ENCODE data around the gene NID2. TPM values are rescaled to one million over a fixed set of nuclear protein-coding genes. Genes with fewer than 3 reads are reported as not detected.

Gene NID2, protein sequence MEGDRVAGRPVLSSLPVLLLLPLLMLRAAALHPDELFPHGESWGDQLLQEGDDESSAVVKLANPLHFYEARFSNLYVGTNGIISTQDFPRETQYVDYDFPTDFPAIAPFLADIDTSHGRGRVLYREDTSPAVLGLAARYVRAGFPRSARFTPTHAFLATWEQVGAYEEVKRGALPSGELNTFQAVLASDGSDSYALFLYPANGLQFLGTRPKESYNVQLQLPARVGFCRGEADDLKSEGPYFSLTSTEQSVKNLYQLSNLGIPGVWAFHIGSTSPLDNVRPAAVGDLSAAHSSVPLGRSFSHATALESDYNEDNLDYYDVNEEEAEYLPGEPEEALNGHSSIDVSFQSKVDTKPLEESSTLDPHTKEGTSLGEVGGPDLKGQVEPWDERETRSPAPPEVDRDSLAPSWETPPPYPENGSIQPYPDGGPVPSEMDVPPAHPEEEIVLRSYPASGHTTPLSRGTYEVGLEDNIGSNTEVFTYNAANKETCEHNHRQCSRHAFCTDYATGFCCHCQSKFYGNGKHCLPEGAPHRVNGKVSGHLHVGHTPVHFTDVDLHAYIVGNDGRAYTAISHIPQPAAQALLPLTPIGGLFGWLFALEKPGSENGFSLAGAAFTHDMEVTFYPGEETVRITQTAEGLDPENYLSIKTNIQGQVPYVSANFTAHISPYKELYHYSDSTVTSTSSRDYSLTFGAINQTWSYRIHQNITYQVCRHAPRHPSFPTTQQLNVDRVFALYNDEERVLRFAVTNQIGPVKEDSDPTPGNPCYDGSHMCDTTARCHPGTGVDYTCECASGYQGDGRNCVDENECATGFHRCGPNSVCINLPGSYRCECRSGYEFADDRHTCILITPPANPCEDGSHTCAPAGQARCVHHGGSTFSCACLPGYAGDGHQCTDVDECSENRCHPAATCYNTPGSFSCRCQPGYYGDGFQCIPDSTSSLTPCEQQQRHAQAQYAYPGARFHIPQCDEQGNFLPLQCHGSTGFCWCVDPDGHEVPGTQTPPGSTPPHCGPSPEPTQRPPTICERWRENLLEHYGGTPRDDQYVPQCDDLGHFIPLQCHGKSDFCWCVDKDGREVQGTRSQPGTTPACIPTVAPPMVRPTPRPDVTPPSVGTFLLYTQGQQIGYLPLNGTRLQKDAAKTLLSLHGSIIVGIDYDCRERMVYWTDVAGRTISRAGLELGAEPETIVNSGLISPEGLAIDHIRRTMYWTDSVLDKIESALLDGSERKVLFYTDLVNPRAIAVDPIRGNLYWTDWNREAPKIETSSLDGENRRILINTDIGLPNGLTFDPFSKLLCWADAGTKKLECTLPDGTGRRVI (N-terminal part only)
- not detected in 2 replicates for total RNA-seq (2013; cell fraction: nucleolus; rRNA removed)
- total RNA-seq (2014; rRNA removed): not detected in 2 replicates
- total RNA-seq (2014; rRNA removed; fragmentation: Illumina TruSeq; extraction: Trizol): not detected in 2 replicates
- 0.23 and 0.27 TPM in 2 replicates for total RNA-seq (2021)
- polyA plus RNA-seq (2011; ENCODE audit: low read depth): not detected
- polyA plus RNA-seq (2011; rRNA removed): 0.46 and 0.49 TPM in 2 replicates
- polyA plus RNA-seq (2011; cell fraction: cytosol; rRNA removed): 0.25 and 0.43 TPM in 2 replicates
- polyA plus RNA-seq (2011; cell fraction: nucleus; rRNA removed): 2.1 and 2.5 TPM in 2 replicates
- polyA plus RNA-seq (2012): 0.15 TPM in 1 of 2 replicates, not detected in the other
- polyA plus RNA-seq (2014; fragmentation: Illumina TruSeq; extraction: Trizol): not detected in 2 replicates
- under 1 TPM; 0.11 to 0.16 TPM for polyA plus RNA-seq (2014; fragmentation: Nextera tagmentation; extraction: Ambion mirVana)
- polyA plus RNA-seq (2014; rRNA removed): 0.04 TPM in 1 of 2 replicates, not detected in the other
- under 1 TPM; 0.40 to 0.43 TPM for polyA plus RNA-seq (2016; fragmentation: Nextera tagmentation; extraction: Ambion mirVana)
- 1.4 and 1.5 TPM in 2 replicates for polyA minus RNA-seq (2011; rRNA and poly(A)+ RNA removed)
- polyA minus RNA-seq (2011; cell fraction: cytosol; rRNA and poly(A)+ RNA removed): not detected in 2 replicates
- polyA minus RNA-seq (2011; cell fraction: nucleus; rRNA and poly(A)+ RNA removed): 0.85 and 1.6 TPM in 2 replicates
- percentile 3 among the genes with signal in this experiment for Bru-seq, nascent RNA
- BruChase-seq, experiment 1, labeled RNA remaining after a 6-hour chase: percentile 6 among the genes with signal in this experiment
- BruChase-seq, experiment 2, labeled RNA remaining after a 2-hour chase: percentile 1 among the genes with signal in this experiment
- long read RNA-seq, experiment 1: 0 reads
- long read RNA-seq, experiment 2: 0 reads

DNA sequence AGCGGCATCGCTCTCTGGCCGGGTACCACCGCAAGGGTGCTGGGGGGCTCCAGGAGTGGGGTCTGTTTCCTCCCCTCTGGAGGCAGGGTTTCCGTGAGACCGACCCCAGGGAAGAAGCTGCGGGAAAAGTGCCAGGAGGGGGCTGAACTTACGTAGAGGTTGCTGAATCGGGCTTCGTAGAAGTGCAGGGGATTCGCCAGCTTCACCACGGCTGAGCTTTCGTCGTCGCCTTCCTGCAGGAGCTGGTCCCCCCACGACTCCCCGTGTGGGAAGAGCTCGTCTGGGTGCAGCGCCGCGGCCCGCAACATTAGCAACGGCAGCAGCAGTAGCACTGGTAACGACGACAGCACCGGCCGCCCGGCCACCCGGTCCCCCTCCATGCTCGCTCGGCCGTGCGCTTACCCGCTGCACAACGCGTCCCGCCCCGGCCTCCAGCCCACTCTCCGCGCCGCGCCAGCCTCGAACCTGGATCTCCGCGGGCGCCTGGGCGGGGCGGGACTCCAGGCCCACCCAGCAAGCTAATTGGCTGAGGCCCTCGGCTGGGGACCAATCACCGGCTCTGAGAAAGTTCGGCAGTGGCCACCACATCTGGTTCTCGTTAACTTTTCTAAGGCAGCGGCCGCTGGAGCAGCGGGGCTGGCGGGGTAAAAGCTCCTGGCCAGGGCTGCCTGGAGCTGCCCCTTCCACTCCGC lies at the start of gene NID2:
TSS of gene NID2 (minus strand) at position 445 of the 692 bp plus-strand sequence. CDS start at position 380, 65 bp downstream.
- FAIRE-seq (no peak), ATAC-seq (peak; percentile 49), DNase-seq (ENCODE audit: low read depth, low spot score) (no peak)
- no TSS peak for BruUV-seq (replicated peaks)
- Histone ChIP-seq H3K27ac (ENCODE audit: control insufficient read depth, insufficient read depth) (no peak within 1 kb of the TSS), H2AFZ (ENCODE audit: control insufficient read depth, low read depth, low read length) (no peak within 1 kb of the TSS), H4K20me1 (ENCODE audit: control insufficient read depth, insufficient read depth) (no peaks in the 10 kb centered on the region), H3K79me2 (ENCODE audit: control insufficient read depth, insufficient read depth, low read length) (no peaks in the 10 kb centered on the region), H3K9me3 (replicated peaks; ENCODE audit: control insufficient read depth, insufficient read depth, low read length) (no peaks in the 10 kb centered on the region), H3K27me3 (replicated peaks in 1 of 2; ENCODE audit: control insufficient read depth in 2 of 2, insufficient read depth in 2 of 2, low read length in 1 of 2) (peaks cover 13 to 16% of the 10 kb centered on the region in 2 experiments), H3K36me3 (ENCODE audit: control insufficient read depth in 2 of 2, insufficient read depth in 2 of 2, low read length in 1 of 2) (no peaks in the 10 kb centered on the region), H3K4me2 (ENCODE audit: control insufficient read depth, insufficient read depth) (peak within 1 kb of the TSS; percentile 34; the same call in 1 of the 2 replicates), H3K4me1 (ENCODE audit: control insufficient read depth, insufficient read depth, low read length) (no peaks in the 10 kb centered on the region), H3K4me3 (no peak within 1 kb of the TSS), H3K9ac (ENCODE audit: control insufficient read depth, insufficient read depth, low read length) (no peak within 1 kb of the TSS)
- ChIA-PET RAD21 (ENCODE audit: unreplicated experiment) (no interaction called here), SMC1A (ENCODE audit: uncharacterized antibody, unreplicated experiment) (interaction anchor here (1.0 kb wide), 1 partner anchor 34 kb away, joined by 3 read pairs; no protein-coding TSS in a partner anchor), POLR2A (no interaction called here), CTCF (no interaction called here)
- WGBS (ENCODE audit: insufficient coverage, insufficient replicate concordance, low lambda C conversion rate, missing lambda C conversion rate): 17% methylated on average over 48 of the region's 57 CpGs
- in situ Hi-C loops (cut with MboI) (no loop called here), intact Hi-C loops (cut with micrococcal nuclease; ENCODE audit: unreplicated experiment) (no loop called here)
- TF ChIP-seq NFYB (IDR thresholded peaks at IDR 0.05; ENCODE audit: insufficient read depth, low read depth, low read length) (0 out of 2 replicates have a peak, but pooled peaks have one; percentile 47), CEBPB (IDR thresholded peaks at IDR 0.05; ENCODE audit: borderline replicate concordance in 1 of 2, low read depth in 2 of 2, low read length in 2 of 2) (no peak), CREM (IDR thresholded peaks at IDR 0.05; ENCODE audit: low read depth) (no peak), PAX5 (IDR thresholded peaks at IDR 0.05; ENCODE audit: borderline replicate concordance, low read depth, low read length) (no peak), SUZ12 (IDR thresholded peaks at IDR 0.05; ENCODE audit: unreplicated experiment) (peak; percentile 45), TCF7 (IDR thresholded peaks at IDR 0.05; ENCODE audit: borderline replicate concordance) (no peak), BACH1 (IDR thresholded peaks at IDR 0.05; ENCODE audit: borderline replicate concordance) (no peak), MYB (IDR thresholded peaks at IDR 0.05; ENCODE audit: borderline replicate concordance, low read depth, low read length) (no peak)
- TF ChIP-seq, protein P1, sequence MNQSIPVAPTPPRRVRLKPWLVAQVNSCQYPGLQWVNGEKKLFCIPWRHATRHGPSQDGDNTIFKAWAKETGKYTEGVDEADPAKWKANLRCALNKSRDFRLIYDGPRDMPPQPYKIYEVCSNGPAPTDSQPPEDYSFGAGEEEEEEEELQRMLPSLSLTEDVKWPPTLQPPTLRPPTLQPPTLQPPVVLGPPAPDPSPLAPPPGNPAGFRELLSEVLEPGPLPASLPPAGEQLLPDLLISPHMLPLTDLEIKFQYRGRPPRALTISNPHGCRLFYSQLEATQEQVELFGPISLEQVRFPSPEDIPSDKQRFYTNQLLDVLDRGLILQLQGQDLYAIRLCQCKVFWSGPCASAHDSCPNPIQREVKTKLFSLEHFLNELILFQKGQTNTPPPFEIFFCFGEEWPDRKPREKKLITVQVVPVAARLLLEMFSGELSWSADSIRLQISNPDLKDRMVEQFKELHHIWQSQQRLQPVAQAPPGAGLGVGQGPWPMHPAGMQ (IDR thresholded peaks at IDR 0.05; ENCODE audit: borderline replicate concordance): no peak
- TF ChIP-seq, protein P2, sequence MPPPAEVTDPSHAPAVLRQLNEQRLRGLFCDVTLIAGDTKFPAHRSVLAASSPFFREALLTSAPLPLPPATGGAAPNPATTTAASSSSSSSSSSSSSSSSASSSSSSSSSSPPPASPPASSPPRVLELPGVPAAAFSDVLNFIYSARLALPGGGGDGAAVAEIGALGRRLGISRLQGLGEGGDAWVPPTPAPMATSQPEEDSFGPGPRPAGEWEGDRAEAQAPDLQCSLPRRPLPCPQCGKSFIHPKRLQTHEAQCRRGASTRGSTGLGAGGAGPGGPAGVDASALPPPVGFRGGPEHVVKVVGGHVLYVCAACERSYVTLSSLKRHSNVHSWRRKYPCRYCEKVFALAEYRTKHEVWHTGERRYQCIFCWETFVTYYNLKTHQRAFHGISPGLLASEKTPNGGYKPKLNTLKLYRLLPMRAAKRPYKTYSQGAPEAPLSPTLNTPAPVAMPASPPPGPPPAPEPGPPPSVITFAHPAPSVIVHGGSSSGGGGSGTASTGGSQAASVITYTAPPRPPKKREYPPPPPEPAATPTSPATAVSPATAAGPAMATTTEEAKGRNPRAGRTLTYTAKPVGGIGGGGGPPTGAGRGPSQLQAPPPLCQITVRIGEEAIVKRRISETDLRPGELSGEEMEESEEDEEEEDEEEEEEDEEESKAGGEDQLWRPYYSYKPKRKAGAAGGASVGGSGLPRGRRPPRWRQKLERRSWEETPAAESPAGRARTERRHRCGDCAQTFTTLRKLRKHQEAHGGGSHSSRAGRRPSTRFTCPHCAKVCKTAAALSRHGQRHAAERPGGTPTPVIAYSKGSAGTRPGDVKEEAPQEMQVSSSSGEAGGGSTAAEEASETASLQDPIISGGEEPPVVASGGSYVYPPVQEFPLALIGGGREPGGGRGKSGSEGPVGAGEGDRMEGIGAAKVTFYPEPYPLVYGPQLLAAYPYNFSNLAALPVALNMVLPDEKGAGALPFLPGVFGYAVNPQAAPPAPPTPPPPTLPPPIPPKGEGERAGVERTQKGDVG (CRISPR knock-in tag; IDR thresholded peaks at IDR 0.05): no peak

All from GM12878 (cell line).